Cardiac muscle cell (in vitro differentiated cells and primary cell): Measurements from ENCODE around the gene NRTN. TPM values are rescaled to one million over a fixed set of nuclear protein-coding genes. Genes with fewer than 3 reads are reported as not detected.
A peak's percentile ranks its signal among the peaks of the same experiment; 100 is the strongest.
"Not testable (repeated sequence)": the region's sequence is repeated elsewhere in the genome, so short reads cannot be mapped to it uniquely, and the experiment has no call there.

Experiments used
- DNase-seq, 2 donors: peaks; one replicate each; pipeline versions ENCODE4 v3.0.0 to v3.0.0-alpha.2; 2010 to 2017; ENCODE audit warnings: low read depth in 1 of 2, low spot score in 1 of 2
- H3K27ac ChIP-seq: fragments of 200-600 bp; sonication (generic); 2 replicates; pipeline ENCODE4 v1.5.1; 2016
- H3K27me3 ChIP-seq: fragments of 200-600 bp; sonication (generic); 2 replicates; pipeline ENCODE4 v1.6.0; 2016; ENCODE audit warnings: control low read depth
- H3K36me3 ChIP-seq: fragments of 200-600 bp; sonication (generic); 2 replicates; pipeline ENCODE4 v1.5.1; 2016; ENCODE audit warnings: control low read depth
- H3K4me1 ChIP-seq: fragments of 200-600 bp; sonication (generic); 2 replicates; pipeline ENCODE4 v1.8.1; 2017; ENCODE audit warnings: low read depth, mild to moderate bottlenecking, mixed run types
- H3K4me3 ChIP-seq: fragments of 200-600 bp; sonication (generic); 2 replicates; pipeline ENCODE4 v1.5.1; 2016; ENCODE audit warnings: mild to moderate bottlenecking
- H3K9me3 ChIP-seq: fragments of 200-600 bp; sonication (generic); 2 replicates; pipeline ENCODE4 v1.5.1; 2017; ENCODE audit warnings: low read depth, mild to moderate bottlenecking, control low read depth
- CTCF ChIP-seq: IDR thresholded peaks from 2 replicates; pipeline ENCODE4 v1.5.1; 2012; ENCODE audit warnings: low read depth, mild to moderate bottlenecking, low read length
- polyA plus RNA-seq: library from polyadenylated mRNA; unstranded; fragments of >200 nt; fragmentation: Nextera tagmentation; extraction: Ambion mirVana; gene quantifications from 2 replicates; pipeline ENCODE4 v1.2.1, GENCODE V29; 2016
- total RNA-seq: library from RNA; depleted of rRNA; stranded (reverse); fragments of >200 nt; gene quantifications from 2 replicates; pipeline ENCODE4 v1.2.3, GENCODE V29; 2016

NRTN gene
- total and polyA plus RNA-seq, 2 experiments from 2014 or later = 36.1 to 68.2 TPM

GRCh38 chr19:5844456-5845433 is 39.9 kb downstream of the NRTN start:
- no peaks in the 10 kb centered on the region for H3K27me3 ChIP-seq
- no peak overlapping the region for H3K4me3 ChIP-seq
- DNase-seq = no peak
- no peak for TF ChIP-seq CTCF
- no peaks in the 10 kb centered on the region for H3K9me3 ChIP-seq
- no peak overlapping the region for H3K27ac ChIP-seq
- no peaks in the 10 kb centered on the region for H3K36me3 ChIP-seq
- no peaks in the 10 kb centered on the region for H3K4me1 ChIP-seq

GRCh38 chr19:5847846-5848245 is 43.0 kb downstream of the NRTN start:
- not testable (repeated sequence) for H3K4me3 ChIP-seq, H3K4me1 ChIP-seq, H3K27ac ChIP-seq, H3K27me3 ChIP-seq, DNase-seq, H3K9me3 ChIP-seq, H3K36me3 ChIP-seq

GRCh38 chr19:5848621-5849020 is 43.8 kb downstream of the NRTN start:
- DNase-seq, H3K9me3 ChIP-seq, H3K27ac ChIP-seq, H3K36me3 ChIP-seq, H3K4me1 ChIP-seq, H3K4me3 ChIP-seq, H3K27me3 ChIP-seq: not testable (repeated sequence)

- no peak for TF ChIP-seq CTCF
- Histone ChIP-seq H3K36me3 (no peaks in the 10 kb centered on the region), H3K27me3 (no peaks in the 10 kb centered on the region), H3K4me3 (no peak overlapping the region), H3K9me3 (no peaks in the 10 kb centered on the region), H3K27ac (no peak overlapping the region), H3K4me1 (no peaks in the 10 kb centered on the region)
- DNase-seq = no peak
Observed at GRCh38 chr19:5850189-5850588, 45.3 kb downstream of the NRTN start.

- Histone ChIP-seq H3K4me3 (no peak overlapping the region), H3K4me1 (no peaks in the 10 kb centered on the region), H3K27me3 (no peaks in the 10 kb centered on the region), H3K27ac (no peak overlapping the region), H3K36me3 (no peaks in the 10 kb centered on the region), H3K9me3 (no peaks in the 10 kb centered on the region)
- DNase-seq = peak in 1 of 2 donors; percentile 79
- TF ChIP-seq CTCF = no peak
Observed at GRCh38 chr19:5850743-5851293, 46.0 kb downstream of the NRTN start.

- no peak for TF ChIP-seq CTCF
- Histone ChIP-seq H3K27ac (no peak within 1 kb of the TSS), H3K9me3 (no peaks in the 10 kb centered on the region), H3K4me3 (no peak within 1 kb of the TSS), H3K27me3 (no peaks in the 10 kb centered on the region), H3K36me3 (no peaks in the 10 kb centered on the region), H3K4me1 (no peaks in the 10 kb centered on the region)
- no peak for DNase-seq
Observed at GRCh38 chr19:5851302-5851701, 46.4 kb downstream of the NRTN start, which contains the start of gene FUT3. TSS of gene FUT3 (minus strand) at chr19:5851449.

GRCh38 chr19:5854121-5854520 is 49.3 kb downstream of the NRTN start:
- H3K4me1 ChIP-seq, H3K4me3 ChIP-seq, DNase-seq, H3K9me3 ChIP-seq, H3K36me3 ChIP-seq, H3K27ac ChIP-seq, H3K27me3 ChIP-seq: not testable (repeated sequence)

GRCh38 chr19:5855151-5855550 is 50.3 kb downstream of the NRTN start:
- not testable (repeated sequence) for H3K36me3 ChIP-seq, H3K9me3 ChIP-seq, H3K27ac ChIP-seq, DNase-seq, H3K4me3 ChIP-seq, H3K27me3 ChIP-seq, H3K4me1 ChIP-seq
